Measurements from ENCODE around the gene CLN6. TPM values are rescaled to one million over a fixed set of nuclear protein-coding genes. Genes with fewer than 3 reads are reported as not detected.

Gene CLN6
- polyA plus RNA-seq, 5 donors: 28.5 to 40.1 (median 35.0) TPM

Other genes with a start within 250 kb of the CLN6 start
- 10 to 100 TPM; 49.8 to 77.8 (median 67.4) TPM for gene PIAS1, start 175.4 kb downstream of the CLN6 start, polyA plus RNA-seq (ENCODE audit: insufficient read depth in 1 of 5, insufficient read length in 5 of 5, low replicate concordance in 1 of 5)
- 10 to 100 TPM; 12.6 to 16.2 (median 13.5) TPM for gene CALML4, start 24.4 kb downstream of the CLN6 start, polyA plus RNA-seq (ENCODE audit: insufficient read depth in 1 of 5, insufficient read length in 5 of 5, low replicate concordance in 1 of 5)
- gene FEM1B, start 48.0 kb upstream of the CLN6 start, polyA plus RNA-seq (ENCODE audit: insufficient read depth in 1 of 5, insufficient read length in 5 of 5, low replicate concordance in 1 of 5): 10 to 100 TPM; 32.6 to 59.9 (median 52.1) TPM
- gene ITGA11, start 202.4 kb upstream of the CLN6 start, polyA plus RNA-seq (ENCODE audit: insufficient read depth in 1 of 5, insufficient read length in 5 of 5, low replicate concordance in 1 of 5): 1 to 10 TPM; 1.0 to 1.7 (median 1.5) TPM